Thoracic aorta (tissue), 2 donors: Measurements from ENCODE around the gene ZHX3. TPM values are rescaled to one million over a fixed set of nuclear protein-coding genes. Genes with fewer than 3 reads are reported as not detected.

Experiments
- ATAC-seq: fragments of 150-250 bp; one replicate; pipeline ENCODE4 v1.8.0; 2017; ENCODE audit warnings: low read depth; ENCODE audit not compliant: insufficient number of reproducible peaks, low FRiP score
- DNase-seq: peaks from one replicate; pipeline ENCODE4 v3.0.0-alpha.2; 2020; ENCODE audit warnings: low spot score
- H3K27ac ChIP-seq, 2 donors: fragments of 200-600 bp; sonication (generic); 1 replicate in 1 of 2; 2 replicates in 1 of 2; pipeline ENCODE4 v1.5.1; 2016; ENCODE audit warnings: mild to moderate bottlenecking in 2 of 2, moderate library complexity in 2 of 2
- H3K27me3 ChIP-seq: fragments of 200-600 bp; sonication (generic); replicated peaks from 2 replicates; pipeline ENCODE4 v1.6.0; 2016; ENCODE audit warnings: mild to moderate bottlenecking; ENCODE audit not compliant: insufficient read depth
- H3K36me3 ChIP-seq: fragments of 200-600 bp; sonication (generic); one replicate; pipeline ENCODE4 v1.5.1; 2016
- H3K4me1 ChIP-seq, 2 donors: fragments of 200-600 bp; sonication (generic); 1 replicate in 1 of 2; 2 replicates in 1 of 2; pipeline versions ENCODE4 v1.5.1 to v1.6.0; 2016; ENCODE audit warnings: low read depth in 2 of 2, mild to moderate bottlenecking in 1 of 2; ENCODE audit not compliant: control insufficient read depth in 1 of 2
- H3K4me3 ChIP-seq: fragments of 200-600 bp; sonication (generic); 2 replicates; pipeline ENCODE4 v1.5.1; 2016; ENCODE audit warnings: mild to moderate bottlenecking
- H3K9me3 ChIP-seq: fragments of 200-600 bp; sonication (generic); 2 replicates; pipeline ENCODE4 v1.5.1; 2016
- total RNA-seq, 2 donors: library from RNA; depleted of rRNA; stranded (reverse); fragments of >200 nt; gene quantifications; one replicate each; pipeline versions ENCODE4 v1.1.0 to v1.2.3, GENCODE V29; 2016
- TF ChIP-seq, protein P1 (sequence below): fragments of 200-600 bp; sonication (generic); IDR thresholded peaks from one replicate; pipeline ENCODE4 v1.5.1; 2019; ENCODE audit warnings: antibody characterized with exemption

Gene ZHX3
- total RNA-seq, 2 donors from 2014 or later: 60.8 to 74.9 TPM

DNA sequence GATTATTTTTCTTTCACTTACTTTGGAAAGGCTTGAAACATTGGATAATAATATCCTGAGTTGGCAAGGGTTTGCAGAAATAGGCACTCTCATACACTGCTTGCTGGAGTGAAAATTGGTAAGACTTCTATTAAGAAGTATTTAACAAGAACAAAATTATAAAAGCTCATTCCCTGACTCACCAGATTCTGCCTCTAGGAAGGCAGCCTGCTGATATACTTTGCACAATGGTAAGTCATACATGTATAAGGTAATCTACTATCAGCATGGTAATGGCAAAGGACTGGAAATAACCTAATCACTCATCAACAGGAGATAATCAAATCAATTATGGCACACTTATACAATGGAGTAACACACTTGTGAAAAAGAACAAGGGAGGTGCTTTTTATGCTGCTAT, 94.4 kb downstream of the ZHX3 start:
- Histone ChIP-seq H3K9me3 (no peaks in the 10 kb centered on the region), H3K36me3 (no peaks in the 10 kb centered on the region), H3K4me1 (peaks cover 15 to 48% of the 10 kb centered on the region in 2 donors), H3K4me3 (no peak overlapping the region), H3K27ac (peak overlapping the region; percentile 46 to 81), H3K27me3 (no peaks in the 10 kb centered on the region)
- TF ChIP-seq, protein P1, sequence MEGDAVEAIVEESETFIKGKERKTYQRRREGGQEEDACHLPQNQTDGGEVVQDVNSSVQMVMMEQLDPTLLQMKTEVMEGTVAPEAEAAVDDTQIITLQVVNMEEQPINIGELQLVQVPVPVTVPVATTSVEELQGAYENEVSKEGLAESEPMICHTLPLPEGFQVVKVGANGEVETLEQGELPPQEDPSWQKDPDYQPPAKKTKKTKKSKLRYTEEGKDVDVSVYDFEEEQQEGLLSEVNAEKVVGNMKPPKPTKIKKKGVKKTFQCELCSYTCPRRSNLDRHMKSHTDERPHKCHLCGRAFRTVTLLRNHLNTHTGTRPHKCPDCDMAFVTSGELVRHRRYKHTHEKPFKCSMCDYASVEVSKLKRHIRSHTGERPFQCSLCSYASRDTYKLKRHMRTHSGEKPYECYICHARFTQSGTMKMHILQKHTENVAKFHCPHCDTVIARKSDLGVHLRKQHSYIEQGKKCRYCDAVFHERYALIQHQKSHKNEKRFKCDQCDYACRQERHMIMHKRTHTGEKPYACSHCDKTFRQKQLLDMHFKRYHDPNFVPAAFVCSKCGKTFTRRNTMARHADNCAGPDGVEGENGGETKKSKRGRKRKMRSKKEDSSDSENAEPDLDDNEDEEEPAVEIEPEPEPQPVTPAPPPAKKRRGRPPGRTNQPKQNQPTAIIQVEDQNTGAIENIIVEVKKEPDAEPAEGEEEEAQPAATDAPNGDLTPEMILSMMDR: no peak
- ATAC-seq (no peak), DNase-seq (no peak)

DNA sequence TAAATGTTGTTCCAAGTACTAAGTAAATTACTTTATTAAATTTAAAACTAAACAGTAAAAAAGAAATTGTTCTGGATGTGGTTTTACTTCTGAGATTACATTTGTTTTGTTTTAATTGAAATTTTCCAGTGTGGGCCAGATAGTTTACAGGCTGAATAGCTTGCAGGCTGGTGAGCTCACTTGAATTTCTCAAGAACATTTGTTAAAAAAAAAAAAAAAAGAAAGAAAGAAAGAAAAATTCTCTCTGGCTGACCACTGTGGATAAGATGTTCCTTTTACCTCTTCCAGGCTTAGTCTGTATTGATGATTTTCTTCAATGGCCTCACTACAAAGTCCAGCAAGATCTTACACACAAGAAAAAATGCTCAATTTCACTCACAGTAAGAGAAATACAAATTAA, 94.8 kb downstream of the ZHX3 start:
- H3K36me3 ChIP-seq: no peaks in the 10 kb centered on the region
- peaks cover 15 to 48% of the 10 kb centered on the region in 2 donors for H3K4me1 ChIP-seq
- no peaks in the 10 kb centered on the region for H3K9me3 ChIP-seq
- peak overlapping the region; percentile 46 to 81 for H3K27ac ChIP-seq
- no peak for ATAC-seq
- H3K27me3 ChIP-seq: no peaks in the 10 kb centered on the region
- no peak for DNase-seq
- H3K4me3 ChIP-seq: no peak overlapping the region
- TF ChIP-seq, protein P1: no peak

DNA sequence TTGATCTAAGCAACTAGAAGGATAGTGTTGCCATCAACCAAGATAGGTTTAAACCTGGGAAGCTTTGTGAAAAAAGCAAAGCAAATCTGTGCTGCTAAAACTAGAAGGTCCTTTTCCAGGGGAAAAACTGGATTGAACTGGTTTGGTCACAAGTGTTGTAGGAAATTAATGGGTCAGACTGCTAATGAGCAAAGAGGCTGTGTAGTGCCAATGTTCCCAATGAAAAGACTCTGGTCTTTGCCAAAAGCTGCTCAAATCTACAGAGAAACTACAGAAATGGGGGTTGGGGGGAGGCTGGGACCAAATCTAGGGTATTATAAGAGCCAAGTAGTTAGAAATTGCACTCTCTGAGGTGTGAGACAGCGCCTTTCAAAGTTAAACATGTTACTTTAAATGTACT, 95.2 kb downstream of the ZHX3 start:
- H3K9me3 ChIP-seq: no peaks in the 10 kb centered on the region
- no peak for ATAC-seq
- no peak for DNase-seq
- H3K36me3 ChIP-seq: no peaks in the 10 kb centered on the region
- no peak overlapping the region for H3K4me3 ChIP-seq
- TF ChIP-seq, protein P1: no peak
- peaks cover 15 to 48% of the 10 kb centered on the region in 2 donors for H3K4me1 ChIP-seq
- no peaks in the 10 kb centered on the region for H3K27me3 ChIP-seq
- peak overlapping the region; percentile 46 to 81 for H3K27ac ChIP-seq

DNA sequence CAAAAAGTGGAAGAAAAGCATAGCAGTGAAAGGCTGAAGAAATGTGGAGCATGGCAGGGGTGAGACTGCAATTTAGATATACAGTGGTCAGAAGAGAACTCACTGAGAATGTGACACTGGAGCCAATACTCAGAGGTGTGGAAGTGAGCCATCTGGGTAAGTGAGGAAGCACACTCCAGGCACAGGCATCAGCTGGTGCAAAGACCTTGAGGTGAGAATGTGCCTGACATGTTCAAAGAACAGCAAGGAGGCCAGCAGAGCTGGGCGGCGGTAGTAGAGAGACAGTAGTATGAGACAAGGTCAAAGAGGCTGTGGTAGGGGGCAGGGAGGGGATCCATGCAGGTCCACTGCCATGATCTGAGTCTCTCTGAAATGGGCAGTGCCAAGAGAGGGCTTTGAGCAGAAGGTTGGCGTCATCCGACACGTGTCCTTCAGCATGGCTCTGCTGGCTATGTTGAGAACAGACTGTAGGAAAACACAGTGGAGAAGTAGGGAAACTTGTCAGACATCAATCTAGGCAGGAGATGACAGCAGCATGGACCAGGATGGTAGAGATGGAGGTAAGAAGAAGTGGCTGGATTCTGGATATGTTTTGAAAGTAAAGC, 95.8 kb downstream of the ZHX3 start:
- no peak for ATAC-seq
- Histone ChIP-seq H3K27ac (peak overlapping the region; percentile 46 to 81), H3K4me1 (peaks cover 15 to 48% of the 10 kb centered on the region in 2 donors), H3K36me3 (no peaks in the 10 kb centered on the region), H3K27me3 (no peaks in the 10 kb centered on the region), H3K4me3 (no peak overlapping the region), H3K9me3 (no peaks in the 10 kb centered on the region)
- TF ChIP-seq, protein P1: no peak
- no peak for DNase-seq

DNA sequence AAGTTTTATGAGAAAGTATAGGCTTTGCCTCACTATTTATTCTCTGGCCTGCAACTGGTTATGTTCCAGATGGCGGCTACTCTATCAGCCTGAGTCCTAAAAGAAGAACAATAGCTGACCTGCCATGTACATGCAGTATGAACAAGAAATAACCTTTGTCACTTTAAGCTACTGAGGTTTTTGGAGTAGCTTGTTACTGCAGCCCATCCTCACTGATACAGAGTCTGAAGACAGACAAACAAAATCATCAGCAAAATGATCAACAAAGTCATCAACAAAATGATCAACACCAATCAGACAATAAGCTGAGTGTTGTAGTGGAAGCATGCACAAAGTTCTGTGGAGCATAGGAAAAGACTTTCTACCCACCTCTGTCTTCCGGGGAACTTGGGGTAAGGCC, 97.7 kb downstream of the ZHX3 start:
- TF ChIP-seq, protein P1: no peak
- DNase-seq: no peak
- H3K36me3 ChIP-seq: no peaks in the 10 kb centered on the region
- peaks cover 15 to 48% of the 10 kb centered on the region in 2 donors for H3K4me1 ChIP-seq
- H3K9me3 ChIP-seq: no peaks in the 10 kb centered on the region
- H3K27me3 ChIP-seq: no peaks in the 10 kb centered on the region
- H3K4me3 ChIP-seq: no peak overlapping the region
- no peak for ATAC-seq
- H3K27ac ChIP-seq: no peak overlapping the region
